BE2C (cell line): ENCODE measurements around the gene CLCN1.

ENCODE experiments used
- DNase-seq: peaks from one replicate; pipeline ENCODE4 v3.0.0-alpha.2; 2020
- H3K27me3 ChIP-seq: fragments of 250-450 bp; sonication (Bioruptor Pico); 2 replicates; pipeline ENCODE4 v1.5.1; 2020; ENCODE audit warnings: mild to moderate bottlenecking
- H3K36me3 ChIP-seq: fragments of 250-450 bp; sonication (Bioruptor Pico); 2 replicates; pipeline ENCODE4 v1.5.1; 2020; ENCODE audit warnings: mild to moderate bottlenecking
- H3K4me1 ChIP-seq: fragments of 250-450 bp; sonication (Bioruptor Pico); 2 replicates; pipeline ENCODE4 v1.5.1; 2020
- H3K4me3 ChIP-seq: 2 replicates; pipeline ENCODE4 v1.5.1; 2011; ENCODE audit warnings: low read depth, low read length
- H3K9me3 ChIP-seq: fragments of 250-450 bp; sonication (Bioruptor Pico); 2 replicates; pipeline ENCODE4 v1.5.1; 2020
- TF ChIP-seq, protein P1 (sequence below): IDR thresholded peaks from 2 replicates; pipeline ENCODE4 v1.5.1; 2012; ENCODE audit warnings: mild to moderate bottlenecking, low read depth, low read length

CLCN1 gene

DNA sequence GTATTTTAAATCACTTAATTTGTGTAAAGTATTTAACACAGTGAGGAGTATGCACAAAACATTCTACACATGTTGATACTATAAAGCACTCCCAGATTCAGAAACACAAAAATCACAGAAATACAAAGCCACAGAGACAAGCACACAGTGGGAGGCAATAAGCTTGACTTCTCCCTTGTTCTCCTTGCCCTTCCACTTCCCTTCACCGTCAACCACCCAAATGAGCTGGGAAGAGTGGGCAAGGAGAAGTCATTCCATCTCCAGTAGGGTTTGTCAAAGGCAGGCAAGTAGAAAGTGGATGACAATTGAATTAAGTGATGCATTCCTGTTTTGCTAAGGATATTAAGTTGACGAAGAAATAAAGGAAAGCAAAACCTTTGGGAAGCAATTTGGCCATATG, 35.3 kb upstream of the CLCN1 start:
- no peaks in the 10 kb centered on the region; the same call in 1 of the 2 replicates for H3K27me3 ChIP-seq
- H3K4me3 ChIP-seq: no peak overlapping the region
- H3K36me3 ChIP-seq: no peaks in the 10 kb centered on the region
- TF ChIP-seq, protein P1, sequence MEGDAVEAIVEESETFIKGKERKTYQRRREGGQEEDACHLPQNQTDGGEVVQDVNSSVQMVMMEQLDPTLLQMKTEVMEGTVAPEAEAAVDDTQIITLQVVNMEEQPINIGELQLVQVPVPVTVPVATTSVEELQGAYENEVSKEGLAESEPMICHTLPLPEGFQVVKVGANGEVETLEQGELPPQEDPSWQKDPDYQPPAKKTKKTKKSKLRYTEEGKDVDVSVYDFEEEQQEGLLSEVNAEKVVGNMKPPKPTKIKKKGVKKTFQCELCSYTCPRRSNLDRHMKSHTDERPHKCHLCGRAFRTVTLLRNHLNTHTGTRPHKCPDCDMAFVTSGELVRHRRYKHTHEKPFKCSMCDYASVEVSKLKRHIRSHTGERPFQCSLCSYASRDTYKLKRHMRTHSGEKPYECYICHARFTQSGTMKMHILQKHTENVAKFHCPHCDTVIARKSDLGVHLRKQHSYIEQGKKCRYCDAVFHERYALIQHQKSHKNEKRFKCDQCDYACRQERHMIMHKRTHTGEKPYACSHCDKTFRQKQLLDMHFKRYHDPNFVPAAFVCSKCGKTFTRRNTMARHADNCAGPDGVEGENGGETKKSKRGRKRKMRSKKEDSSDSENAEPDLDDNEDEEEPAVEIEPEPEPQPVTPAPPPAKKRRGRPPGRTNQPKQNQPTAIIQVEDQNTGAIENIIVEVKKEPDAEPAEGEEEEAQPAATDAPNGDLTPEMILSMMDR: no peak
- no peak for DNase-seq
- peaks cover 12% of the 10 kb centered on the region for H3K4me1 ChIP-seq
- H3K9me3 ChIP-seq: no peaks in the 10 kb centered on the region

DNA sequence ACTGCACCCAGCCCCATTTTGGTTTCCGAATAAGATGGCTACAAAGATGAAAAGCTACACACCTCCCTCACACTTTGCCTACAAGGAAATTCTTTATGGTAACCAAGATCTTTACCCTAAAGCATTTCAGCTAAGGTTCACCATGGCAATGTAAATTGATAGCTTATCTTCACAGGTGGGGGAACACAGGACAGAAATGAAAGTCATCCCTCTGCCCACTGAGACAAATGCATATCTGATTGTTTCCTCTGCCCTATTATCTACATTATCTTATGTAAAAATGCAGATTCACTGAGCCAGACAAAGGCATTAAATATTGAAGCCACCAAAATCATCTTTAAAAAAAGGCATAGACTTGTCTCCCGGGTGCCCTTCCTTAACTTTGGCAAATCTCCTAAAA, 34.4 kb upstream of the CLCN1 start:
- DNase-seq: no peak
- TF ChIP-seq, protein P1: no peak
- H3K36me3 ChIP-seq: no peaks in the 10 kb centered on the region
- H3K27me3 ChIP-seq: no peaks in the 10 kb centered on the region
- no peaks in the 10 kb centered on the region for H3K9me3 ChIP-seq
- no peak overlapping the region for H3K4me3 ChIP-seq
- peaks cover 12% of the 10 kb centered on the region for H3K4me1 ChIP-seq

DNA sequence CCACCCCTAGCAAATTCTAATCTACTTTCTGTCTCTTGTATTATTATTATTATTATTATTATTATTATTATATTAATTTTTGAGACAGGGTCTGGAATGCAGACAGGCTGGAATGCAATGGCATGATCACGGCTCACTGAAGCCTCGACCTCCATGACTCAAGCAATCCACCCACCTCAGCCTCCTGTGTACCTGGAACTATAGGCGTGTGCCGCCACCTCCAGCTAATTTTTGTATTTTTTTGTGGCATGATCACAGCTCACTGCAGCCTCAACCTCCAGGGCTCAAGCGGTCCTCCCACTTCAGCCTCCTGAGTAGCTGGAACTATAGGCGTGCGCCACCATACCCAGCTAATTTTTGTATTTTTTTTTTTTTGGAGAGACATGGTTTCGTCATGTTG, 33.8 kb upstream of the CLCN1 start:
- DNase-seq: no peak
- peaks cover 12% of the 10 kb centered on the region for H3K4me1 ChIP-seq
- no peak overlapping the region for H3K4me3 ChIP-seq
- H3K9me3 ChIP-seq: no peaks in the 10 kb centered on the region
- no peaks in the 10 kb centered on the region for H3K36me3 ChIP-seq
- TF ChIP-seq, protein P1: no peak
- H3K27me3 ChIP-seq: no peaks in the 10 kb centered on the region

DNA sequence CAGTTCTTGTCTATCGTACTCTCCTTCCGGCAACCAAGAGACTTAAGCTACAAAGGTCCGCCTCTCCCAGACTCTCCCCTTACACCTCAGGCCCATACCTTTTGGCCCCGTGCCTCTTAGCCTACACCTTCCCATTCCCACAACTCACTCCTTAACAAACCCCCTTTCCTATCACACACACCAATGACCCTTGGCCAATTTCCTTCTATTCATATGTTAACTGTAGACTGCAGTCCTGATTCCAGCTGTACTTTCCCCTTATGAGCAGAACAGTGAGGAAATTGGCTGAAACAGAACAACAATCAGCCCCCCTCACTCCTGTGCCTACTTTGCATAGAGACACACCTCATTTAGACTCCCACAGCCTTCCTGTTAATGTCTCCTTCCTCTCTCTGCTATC, 32.5 kb upstream of the CLCN1 start:
- Histone ChIP-seq H3K9me3 (no peaks in the 10 kb centered on the region), H3K36me3 (no peaks in the 10 kb centered on the region), H3K4me3 (no peak overlapping the region), H3K4me1 (peaks cover 12% of the 10 kb centered on the region), H3K27me3 (no peaks in the 10 kb centered on the region)
- DNase-seq: no peak
- TF ChIP-seq, protein P1: no peak

DNA sequence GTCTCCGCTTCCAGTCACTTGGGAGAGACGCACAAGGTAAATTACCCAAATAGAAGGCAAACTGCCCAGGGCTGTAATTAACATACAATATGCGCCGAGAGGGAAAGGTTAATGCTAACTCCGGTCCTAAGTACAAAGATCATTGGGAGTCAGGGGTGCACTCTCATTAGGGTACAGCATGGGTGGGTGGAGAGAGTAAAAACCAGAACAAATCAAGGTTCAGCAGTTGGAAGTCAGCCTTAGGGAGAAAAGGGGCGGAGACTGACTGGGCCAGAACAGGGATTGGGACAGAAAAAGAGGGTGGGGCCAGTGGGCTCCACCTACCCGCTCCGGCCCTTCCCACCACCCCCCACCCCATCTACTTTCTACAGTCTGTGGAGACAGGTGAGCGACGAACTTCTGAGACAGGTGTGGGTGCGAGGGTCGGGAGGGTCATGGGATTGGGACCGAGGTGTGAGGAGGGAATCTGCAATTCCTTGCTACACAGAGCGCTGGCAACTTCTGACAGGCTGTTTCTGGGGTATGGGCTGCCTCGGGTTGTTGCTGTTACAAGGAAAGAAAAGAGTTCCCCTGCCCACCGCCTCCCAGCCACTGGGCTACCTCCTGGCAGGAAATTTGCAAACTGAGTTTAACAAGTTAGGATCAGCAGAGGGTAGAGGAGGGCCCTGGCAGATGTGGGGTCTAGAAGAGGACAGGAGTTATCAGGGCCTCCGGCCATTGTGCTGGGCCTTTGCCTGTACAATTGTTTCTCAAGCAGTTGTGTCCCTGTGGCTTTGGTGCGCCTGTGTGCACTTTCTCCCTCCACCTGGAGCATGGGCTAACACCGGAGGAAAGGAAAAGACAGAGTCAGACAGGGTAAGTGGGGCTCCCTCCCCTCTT, 31.1 kb upstream of the CLCN1 start, which contains the start of gene TMEM139:
Gene TMEM139 (plus strand): TSS at position 368 of the 879 bp plus-strand sequence. CDS start 1,000 bp downstream, outside the sequence.
- DNase-seq: peak; percentile 49
- peaks cover 12% of the 10 kb centered on the region for H3K4me1 ChIP-seq
- peak within 1 kb of the TSS; percentile 59 for H3K4me3 ChIP-seq
- H3K36me3 ChIP-seq: no peaks in the 10 kb centered on the region
- no peaks in the 10 kb centered on the region for H3K27me3 ChIP-seq
- TF ChIP-seq, protein P1: no peak
- no peaks in the 10 kb centered on the region for H3K9me3 ChIP-seq

DNA sequence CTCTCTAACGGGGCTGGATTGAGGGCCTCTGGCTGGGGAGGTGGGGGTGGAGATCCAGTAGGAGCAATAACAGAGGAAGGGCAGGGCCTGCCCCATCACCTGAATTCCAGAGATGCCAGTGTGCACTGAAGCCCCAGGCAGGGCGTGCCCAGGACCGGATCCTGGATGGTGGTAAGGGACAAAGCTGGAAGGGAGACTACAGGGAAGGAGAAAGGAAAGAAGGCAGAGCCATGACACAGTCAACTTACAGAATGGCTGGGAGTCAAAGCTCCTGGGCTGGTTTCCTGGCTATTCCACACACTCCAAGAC, 30.5 kb upstream of the CLCN1 start:
- Histone ChIP-seq H3K4me1 (peaks cover 12% of the 10 kb centered on the region), H3K4me3 (no peak overlapping the region)
- no peak for DNase-seq

More for the DNA sequence above, 30.5 kb upstream of the CLCN1 start:
- Histone ChIP-seq H3K9me3 (no peaks in the 10 kb centered on the region), H3K27me3 (no peaks in the 10 kb centered on the region), H3K36me3 (peaks cover 4% of the 10 kb centered on the region)
- TF ChIP-seq, protein P1: no peak
